GM21825 (cell line): ENCODE data around the gene HIBADH.

Experiments used
- ATAC-seq: cut with Tn5 transposase; IDR thresholded peaks from one replicate; pipeline ENCODE4 v1.9.1; 2021; ENCODE audit warnings: mild to moderate bottlenecking, moderate library complexity; ENCODE audit not compliant: unreplicated experiment

HIBADH gene

GRCh38 chr7:27551803-27552400 is 110.8 kb downstream of the HIBADH start:
- ATAC-seq = no peak

- ATAC-seq = no peak
Observed at GRCh38 chr7:27549606-27550005, 113.1 kb downstream of the HIBADH start.

GRCh38 chr7:27548304-27548703 is 114.4 kb downstream of the HIBADH start:
- no peak for ATAC-seq

GRCh38 chr7:27547401-27547800 is 115.3 kb downstream of the HIBADH start:
- ATAC-seq = no peak

- ATAC-seq = no peak
Observed at GRCh38 chr7:27546610-27547009, 116.1 kb downstream of the HIBADH start.

DNA sequence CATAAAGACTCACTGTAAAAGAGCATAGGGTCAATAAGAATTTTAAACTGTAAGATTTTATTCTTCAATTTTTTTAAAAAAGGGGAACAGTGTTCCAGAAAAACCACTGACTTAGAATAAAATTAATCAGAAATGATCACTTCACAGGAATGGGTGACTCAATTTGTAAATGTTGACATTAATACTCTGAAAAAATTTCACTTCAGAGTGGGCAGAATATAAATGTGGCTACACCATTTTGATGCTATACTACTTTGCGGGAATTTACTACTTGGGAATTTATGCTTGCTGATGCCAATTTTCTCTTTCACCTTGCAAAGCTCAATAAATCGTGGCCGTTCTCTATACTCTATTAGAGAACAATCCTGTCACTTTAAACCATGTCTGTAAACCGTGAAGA is 126.9 kb downstream of the HIBADH start:
- no peak for ATAC-seq

DNA sequence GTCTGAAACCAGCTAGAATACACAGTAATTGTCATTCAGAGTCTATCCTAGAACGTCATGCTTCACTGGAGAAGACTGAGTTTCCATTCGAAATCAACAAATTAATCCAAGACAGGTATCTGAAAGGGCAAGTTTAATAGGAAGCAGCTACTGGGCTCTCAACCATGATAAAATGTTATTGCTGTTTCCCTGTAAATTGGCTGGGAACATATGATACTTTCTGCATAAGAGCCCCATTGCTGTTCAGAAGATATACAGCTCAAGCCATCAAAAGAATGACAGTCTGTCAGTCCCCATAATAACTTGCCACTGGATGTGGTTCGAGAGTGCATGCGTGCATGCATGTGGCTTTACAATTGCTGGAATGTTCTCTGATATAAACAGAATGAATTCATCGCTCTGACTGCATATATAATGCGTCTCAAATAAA is 129.0 kb downstream of the HIBADH start:
- no peak for ATAC-seq

DNA sequence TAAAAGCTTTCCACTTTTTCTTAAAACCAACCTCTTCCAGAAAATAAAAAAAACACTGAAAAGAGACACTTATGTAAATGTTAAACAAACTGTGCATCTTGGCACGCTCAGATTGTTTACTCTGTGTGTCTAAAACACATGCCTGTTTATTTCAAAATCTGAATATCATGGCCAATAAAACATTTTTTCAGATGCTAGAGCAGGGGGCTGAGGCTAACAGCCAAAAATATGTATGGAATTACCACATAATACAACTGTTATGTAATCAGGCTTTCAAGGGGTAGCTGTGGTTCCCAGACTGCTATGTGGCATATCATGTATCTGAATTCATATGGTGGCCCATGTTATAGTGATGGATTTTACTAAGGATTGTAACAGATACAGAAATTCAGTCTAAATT is 130.4 kb downstream of the HIBADH start:
- ATAC-seq = no peak

GRCh38 chr7:27527348-27527714 is 135.4 kb downstream of the HIBADH start:
- ATAC-seq = no peak

- no peak for ATAC-seq
Observed at GRCh38 chr7:27526611-27527347, 135.9 kb downstream of the HIBADH start.

- no peak for ATAC-seq
Observed at GRCh38 chr7:27526131-27526530, 136.6 kb downstream of the HIBADH start.

DNA sequence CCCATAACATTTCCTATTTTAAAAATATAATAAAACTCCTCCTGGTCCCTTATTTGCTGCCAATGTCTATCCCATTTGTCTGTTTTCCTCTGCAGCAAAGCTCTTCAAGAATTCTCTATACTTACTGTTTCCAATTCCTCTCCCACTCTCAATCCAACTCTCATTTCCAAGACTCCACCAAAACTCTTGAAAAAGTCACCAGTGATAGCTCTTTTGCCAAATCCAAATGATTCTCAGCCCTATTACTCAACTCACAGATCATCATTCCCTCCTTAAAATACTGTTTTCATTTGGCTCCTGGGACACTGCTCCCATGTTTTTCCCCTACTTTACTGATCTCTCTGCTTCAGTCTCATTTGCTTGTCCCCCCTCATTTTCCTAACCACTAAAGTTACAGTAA is 139.4 kb downstream of the HIBADH start:
- no peak for ATAC-seq

DNA sequence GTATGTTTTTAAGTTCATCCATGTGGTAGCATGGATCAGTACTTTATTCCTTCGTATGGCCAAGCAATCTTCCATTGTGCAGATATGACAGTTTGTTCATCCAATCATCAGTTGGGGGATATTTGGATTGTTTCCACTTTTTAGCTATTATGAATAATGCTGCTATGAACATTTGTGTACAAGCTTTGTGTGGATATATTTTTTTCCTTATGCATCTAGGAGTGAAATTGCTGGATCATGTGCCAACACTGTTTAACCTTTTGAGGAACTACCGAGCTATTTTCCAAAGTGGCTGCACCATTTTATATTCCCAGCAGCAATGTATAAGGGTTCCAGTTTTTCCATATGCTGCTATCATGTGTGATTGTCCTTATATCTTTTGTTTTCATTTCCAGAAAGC is 140.1 kb downstream of the HIBADH start:
- no peak for ATAC-seq

DNA sequence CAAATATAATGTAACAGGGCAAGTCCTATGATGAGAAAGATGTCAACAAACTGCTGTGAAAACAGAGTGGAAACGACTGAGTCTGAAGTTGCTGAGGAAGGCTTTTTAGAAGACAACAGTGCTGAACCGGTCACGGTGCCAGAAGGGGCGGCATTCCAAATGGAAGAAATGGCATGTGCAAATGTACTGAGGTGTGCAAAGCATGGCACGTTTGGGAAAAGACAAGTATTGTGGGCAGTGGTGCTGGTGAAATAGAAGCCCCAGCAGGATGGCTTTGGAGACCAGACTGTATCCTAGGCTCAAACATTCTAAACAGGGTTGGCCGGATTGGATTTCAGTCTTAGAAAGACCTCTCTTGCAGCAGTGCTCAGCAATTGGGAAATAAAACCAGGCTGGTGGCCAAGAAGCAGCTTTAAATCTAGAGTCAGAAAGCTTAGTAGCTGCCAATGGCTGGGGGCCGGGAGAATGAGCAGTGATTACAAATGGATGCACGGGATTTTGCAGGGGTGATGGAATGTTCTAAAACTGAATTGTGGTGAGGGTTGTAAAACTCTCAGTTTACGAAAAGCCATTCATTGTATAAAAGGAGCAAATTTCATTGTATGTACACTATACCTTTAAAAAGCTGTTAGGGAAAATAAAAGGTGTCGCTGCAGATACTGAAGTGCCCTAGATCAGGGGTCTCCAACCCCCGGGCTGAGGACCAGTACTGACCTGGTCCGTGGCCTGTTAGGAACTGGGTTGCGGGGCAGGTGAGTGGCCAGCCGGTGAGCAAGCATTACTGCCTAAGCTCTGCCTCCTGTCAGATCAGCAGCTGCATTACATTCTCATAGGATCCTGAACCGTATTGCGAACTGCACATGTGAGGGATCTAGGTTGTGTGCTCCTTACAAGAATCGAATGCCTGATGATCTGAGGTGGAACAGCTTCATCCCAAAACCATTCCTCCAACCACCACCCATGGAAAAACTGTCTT is 141.6 kb downstream of the HIBADH start:
- ATAC-seq = no peak

GRCh38 chr7:27519793-27520469 is 142.8 kb downstream of the HIBADH start:
- ATAC-seq = no peak

DNA sequence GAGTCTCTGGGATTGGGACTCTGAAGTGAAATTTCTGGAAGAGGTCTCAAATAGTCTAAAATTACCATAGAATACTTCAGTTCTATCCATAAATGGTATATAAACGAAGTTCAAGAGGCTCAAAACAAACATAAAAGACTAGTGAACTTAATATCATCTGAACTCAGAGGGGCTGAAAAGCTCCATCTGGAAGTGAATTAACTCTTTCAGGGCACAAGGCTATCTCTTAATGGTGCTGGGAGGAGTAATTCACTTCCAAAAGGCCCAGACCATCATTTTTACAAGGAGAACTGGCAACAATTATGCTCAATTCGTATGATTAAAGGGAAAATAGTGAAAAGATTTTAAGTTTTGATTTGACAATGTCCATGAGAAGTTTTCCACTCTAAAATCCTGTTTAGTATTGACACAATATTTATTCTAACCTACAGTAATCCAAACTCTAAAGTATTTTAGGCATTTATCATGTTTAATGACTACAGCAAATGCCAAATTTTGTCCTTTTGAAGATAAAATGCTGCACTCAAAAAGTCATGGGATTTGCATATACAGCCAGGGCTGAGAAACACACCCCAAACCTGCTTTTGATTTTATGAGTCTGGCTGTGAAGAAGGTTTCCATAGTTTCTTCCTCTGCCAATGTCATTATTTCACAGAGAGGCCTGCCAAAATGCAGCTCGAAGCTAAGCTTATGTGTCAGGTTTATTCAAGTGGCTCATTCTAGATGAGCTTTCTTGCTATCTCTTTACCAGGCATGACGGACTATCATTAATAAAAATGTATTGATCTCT is 143.9 kb downstream of the HIBADH start:
- no peak for ATAC-seq

- ATAC-seq = no peak
Observed at GRCh38 chr7:27516421-27516820, 146.3 kb downstream of the HIBADH start.

- ATAC-seq = no peak
Observed at GRCh38 chr7:27515933-27516332, 146.8 kb downstream of the HIBADH start.

GRCh38 chr7:27514861-27515260 is 147.8 kb downstream of the HIBADH start:
- ATAC-seq = no peak

DNA sequence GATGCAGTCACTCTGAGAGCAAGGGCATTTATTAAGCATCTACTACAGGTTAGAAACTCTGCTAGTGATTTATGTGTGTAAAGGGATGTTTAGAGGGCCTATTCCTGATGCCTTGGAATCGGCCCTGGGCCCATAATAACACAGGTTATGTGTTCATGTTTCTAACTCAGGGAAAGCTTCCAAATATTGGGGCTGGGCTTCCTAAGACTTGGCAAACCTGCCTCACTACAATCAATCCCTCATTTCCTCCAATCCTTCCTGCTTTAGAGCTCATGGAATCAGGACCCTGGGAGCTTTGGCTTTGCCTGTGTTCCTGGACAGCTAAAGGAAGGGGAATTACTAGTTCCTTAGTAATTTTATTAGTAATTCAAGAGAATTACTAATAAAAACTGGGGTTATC is 148.8 kb downstream of the HIBADH start:
- no peak for ATAC-seq
